Measurements from ENCODE around the gene DISP3. TPM values are rescaled to one million over a fixed set of nuclear protein-coding genes. Genes with fewer than 3 reads are reported as not detected.

Gene DISP3
- total RNA-seq, 1 donor from 2014 or later, result 0.05 TPM

- Mint-ChIP-seq H3K36me3 (ENCODE audit: low read depth) (no peaks in the 10 kb centered on the region), H3K9me3 (ENCODE audit: low read depth) (no peaks in the 10 kb centered on the region), H3K4me1 (ENCODE audit: low read depth) (peaks cover 14% of the 10 kb centered on the region), H3K27me3 (ENCODE audit: low read depth) (peaks cover 51% of the 10 kb centered on the region), H3K27ac (ENCODE audit: unreplicated experiment) (no peak overlapping the region), H3K4me3 (ENCODE audit: unreplicated experiment) (no peak overlapping the region)
- TF ChIP-seq CTCF (IDR thresholded peaks at IDR 0.05), result no peak
- no peak for DNase-seq (ENCODE audit: low spot score)
Measured at GRCh38 chr1:11566042-11566850, 87.3 kb downstream of the DISP3 start.

GRCh38 chr1:11567244-11568065 is 88.5 kb downstream of the DISP3 start:
- H3K36me3 Mint-ChIP-seq (ENCODE audit: low read depth), result no peaks in the 10 kb centered on the region
- no peak overlapping the region for H3K4me3 Mint-ChIP-seq (ENCODE audit: unreplicated experiment)
- TF ChIP-seq CTCF (IDR thresholded peaks at IDR 0.05), result no peak
- peaks cover 49% of the 10 kb centered on the region for H3K27me3 Mint-ChIP-seq (ENCODE audit: low read depth)
- no peak overlapping the region for H3K27ac Mint-ChIP-seq (ENCODE audit: unreplicated experiment)
- no peak for DNase-seq (ENCODE audit: low spot score)
- peaks cover 14% of the 10 kb centered on the region for H3K4me1 Mint-ChIP-seq (ENCODE audit: low read depth)
- no peaks in the 10 kb centered on the region for H3K9me3 Mint-ChIP-seq (ENCODE audit: low read depth)

- no peaks in the 10 kb centered on the region for H3K36me3 Mint-ChIP-seq (ENCODE audit: low read depth)
- peaks cover 56% of the 10 kb centered on the region for H3K27me3 Mint-ChIP-seq (ENCODE audit: low read depth)
- no peak overlapping the region for H3K27ac Mint-ChIP-seq (ENCODE audit: unreplicated experiment)
- TF ChIP-seq CTCF (IDR thresholded peaks at IDR 0.05), result no peak
- DNase-seq (ENCODE audit: low spot score), result no peak
- H3K4me1 Mint-ChIP-seq (ENCODE audit: low read depth), result peaks cover 11% of the 10 kb centered on the region
- H3K9me3 Mint-ChIP-seq (ENCODE audit: low read depth), result no peaks in the 10 kb centered on the region
- no peak overlapping the region for H3K4me3 Mint-ChIP-seq (ENCODE audit: unreplicated experiment)
Measured at GRCh38 chr1:11568687-11569086, 89.7 kb downstream of the DISP3 start.

GRCh38 chr1:11569551-11569950 is 90.6 kb downstream of the DISP3 start:
- Mint-ChIP-seq H3K36me3 (ENCODE audit: low read depth) (no peaks in the 10 kb centered on the region), H3K4me1 (ENCODE audit: low read depth) (peaks cover 5% of the 10 kb centered on the region), H3K9me3 (ENCODE audit: low read depth) (no peaks in the 10 kb centered on the region), H3K27me3 (ENCODE audit: low read depth) (peaks cover 53% of the 10 kb centered on the region), H3K4me3 (ENCODE audit: unreplicated experiment) (no peak overlapping the region), H3K27ac (ENCODE audit: unreplicated experiment) (no peak overlapping the region)
- no peak for DNase-seq (ENCODE audit: low spot score)
- no peak for TF ChIP-seq CTCF (IDR thresholded peaks at IDR 0.05)

GRCh38 chr1:11569954-11570353 is 91.0 kb downstream of the DISP3 start:
- no peak for DNase-seq (ENCODE audit: low spot score)
- Mint-ChIP-seq H3K4me3 (ENCODE audit: unreplicated experiment) (no peak overlapping the region), H3K27ac (ENCODE audit: unreplicated experiment) (no peak overlapping the region), H3K27me3 (ENCODE audit: low read depth) (peaks cover 53% of the 10 kb centered on the region), H3K4me1 (ENCODE audit: low read depth) (peaks cover 5% of the 10 kb centered on the region), H3K9me3 (ENCODE audit: low read depth) (no peaks in the 10 kb centered on the region), H3K36me3 (ENCODE audit: low read depth) (no peaks in the 10 kb centered on the region)
- no peak for TF ChIP-seq CTCF (IDR thresholded peaks at IDR 0.05)
